H1 (cell line): Measurements from ENCODE around the gene LITAFD. TPM values are rescaled to one million over a fixed set of nuclear protein-coding genes. Genes with fewer than 3 reads are reported as not detected.

Experiments used
- CEBPB ChIP-seq: IDR thresholded peaks from 2 replicates; pipeline ENCODE4 v1.6.1; 2012; ENCODE audit warnings: low read depth, low read length
- JUND ChIP-seq: IDR thresholded peaks from 2 replicates; pipeline ENCODE4 v1.6.1; 2011; ENCODE audit warnings: mild to moderate bottlenecking, improper control_type of control experiment, low read length
- RBBP5 ChIP-seq: IDR thresholded peaks from 2 replicates; pipeline ENCODE4 v1.7.1; 2012; ENCODE audit warnings: low read depth, mild to moderate bottlenecking, inconsistent platforms, low read length, moderate library complexity, borderline replicate concordance
- RXRA ChIP-seq: IDR thresholded peaks from 2 replicates; pipeline ENCODE4 v1.6.1; 2011; ENCODE audit warnings: low read depth, mild to moderate bottlenecking, low read length, moderate library complexity; ENCODE audit not compliant: insufficient read depth
- SIN3A ChIP-seq, 2 experiments: IDR thresholded peaks in 1 of 2; conservative IDR thresholded peaks in 1 of 2; 2 replicates each; pipeline ENCODE4 v1.6.1; 2011 to 2012; ENCODE audit warnings: low read length in 2 of 2, improper control_type of control experiment in 1 of 2, low read depth in 1 of 2, mild to moderate bottlenecking in 1 of 2
- TCF12 ChIP-seq: IDR thresholded peaks from 2 replicates; pipeline ENCODE4 v1.6.1; 2011; ENCODE audit warnings: low read depth, mild to moderate bottlenecking, low read length
- polyA plus RNA-seq, 7 experiments: library from polyadenylated mRNA; depleted of rRNA in 3 of 7; stranded (reverse) in 5 of 7; unstranded in 2 of 7; fragments of >200 nt in 5 of 7; fragments of 200-250 nt in 2 of 7; gene quantifications; 1 replicate in 5 of 7; 2 replicates in 1 of 7; 4 replicates in 1 of 7; pipeline versions ENCODE4 v1.2.1 to v1.2.3, GENCODE V29; 2011 to 2013; ENCODE audit warnings: missing spikeins in 2 of 7, mixed read lengths in 2 of 7
- total RNA-seq: library from RNA; stranded (reverse); fragmentation: NEBNext Ultra II Directional; extraction: Animal tissue kit (Norgen Biotek cat#: 25700); gene quantifications from 2 replicates; pipeline ENCODE4 v1.2.1, GENCODE V29; 2021
- TF ChIP-seq, protein P1 (sequence below): IDR thresholded peaks from 2 replicates; pipeline ENCODE4 v1.6.1; 2012; ENCODE audit warnings: inconsistent platforms

LITAFD gene
- total and polyA plus RNA-seq, 2 of the 8 experiments (the other 6 are each of a cell fraction or from before 2014, with no cell fraction given), result not detected

- no peak for TF ChIP-seq RXRA
- TF ChIP-seq TCF12, result no peak
- peak; percentile 81 to 91; a peak in 3 of 4 replicates for TF ChIP-seq SIN3A (conservative IDR thresholded peaks at IDR 0.05 in 1 of 2, IDR thresholded peaks at IDR 0.05 in 1 of 2; ENCODE audit: low read depth in 1 of 2, low read length in 2 of 2)
- 0 out of 2 replicates have a peak, but pooled peaks have one; percentile 23 for TF ChIP-seq CEBPB
- TF ChIP-seq JUND, result no peak
- TF ChIP-seq, protein P1, sequence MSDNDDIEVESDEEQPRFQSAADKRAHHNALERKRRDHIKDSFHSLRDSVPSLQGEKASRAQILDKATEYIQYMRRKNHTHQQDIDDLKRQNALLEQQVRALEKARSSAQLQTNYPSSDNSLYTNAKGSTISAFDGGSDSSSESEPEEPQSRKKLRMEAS, result no peak
- no peak for TF ChIP-seq RBBP5
Observed at GRCh38 chr16:8931859-8932258, 49.7 kb downstream of the LITAFD start (continued).
